ENCODE data around the gene DGKD.
"Not testable (repeated sequence)": the region's sequence is repeated elsewhere in the genome, so short reads cannot be mapped to it uniquely, and the experiment has no call there.

DGKD gene

GRCh38 chr2:233373316-233373715, 19.0 kb downstream of the DGKD start:
- H3K79me2 ChIP-seq (ENCODE audit: control insufficient read depth, insufficient read depth, low read length, unreplicated experiment) = no peaks in the 10 kb centered on the region
- no peak overlapping the region for H3K27ac ChIP-seq (ENCODE audit: low read depth, low read length)
- H3K4me1 ChIP-seq (ENCODE audit: control insufficient read depth, insufficient read depth, low read length, unreplicated experiment) = no peaks in the 10 kb centered on the region
- no peaks in the 10 kb centered on the region for H3K27me3 ChIP-seq (ENCODE audit: insufficient read depth, low read length)
- H2AFZ ChIP-seq (ENCODE audit: low read length, unreplicated experiment) = no peak overlapping the region
- H3K36me3 ChIP-seq (ENCODE audit: insufficient read depth, low read length) = no peaks in the 10 kb centered on the region
- H3K4me3 ChIP-seq (ENCODE audit: low read depth, low read length) = no peak overlapping the region

- not testable (repeated sequence) for H2AFZ ChIP-seq (ENCODE audit: low read length, unreplicated experiment); H3K4me1 ChIP-seq (ENCODE audit: control insufficient read depth, insufficient read depth, low read length, unreplicated experiment); H3K36me3 ChIP-seq (ENCODE audit: insufficient read depth, low read length); H3K4me3 ChIP-seq (ENCODE audit: low read depth, low read length); H3K79me2 ChIP-seq (ENCODE audit: control insufficient read depth, insufficient read depth, low read length, unreplicated experiment); H3K27me3 ChIP-seq (ENCODE audit: insufficient read depth, low read length); H3K27ac ChIP-seq (ENCODE audit: low read depth, low read length)
These were observed 20.5 kb downstream of the DGKD start for GRCh38 chr2:233374776-233375175.

- Histone ChIP-seq H2AFZ (ENCODE audit: low read length, unreplicated experiment) (no peak overlapping the region), H3K4me3 (ENCODE audit: low read depth, low read length) (no peak overlapping the region), H3K27ac (ENCODE audit: low read depth, low read length) (no peak overlapping the region), H3K4me1 (ENCODE audit: control insufficient read depth, insufficient read depth, low read length, unreplicated experiment) (no peaks in the 10 kb centered on the region), H3K36me3 (ENCODE audit: insufficient read depth, low read length) (no peaks in the 10 kb centered on the region), H3K79me2 (ENCODE audit: control insufficient read depth, insufficient read depth, low read length, unreplicated experiment) (no peaks in the 10 kb centered on the region), H3K27me3 (ENCODE audit: insufficient read depth, low read length) (no peaks in the 10 kb centered on the region)
These were observed 21.4 kb downstream of the DGKD start for GRCh38 chr2:233375490-233376314.

GRCh38 chr2:233379034-233379433, 24.7 kb downstream of the DGKD start:
- no peaks in the 10 kb centered on the region for H3K4me1 ChIP-seq (ENCODE audit: control insufficient read depth, insufficient read depth, low read length, unreplicated experiment)
- H3K79me2 ChIP-seq (ENCODE audit: control insufficient read depth, insufficient read depth, low read length, unreplicated experiment) = no peaks in the 10 kb centered on the region
- no peaks in the 10 kb centered on the region for H3K36me3 ChIP-seq (ENCODE audit: insufficient read depth, low read length)
- no peak overlapping the region for H3K27ac ChIP-seq (ENCODE audit: low read depth, low read length)
- H3K27me3 ChIP-seq (ENCODE audit: insufficient read depth, low read length) = no peaks in the 10 kb centered on the region
- H3K4me3 ChIP-seq (ENCODE audit: low read depth, low read length) = no peak overlapping the region
- no peak overlapping the region for H2AFZ ChIP-seq (ENCODE audit: low read length, unreplicated experiment)

- H3K36me3 ChIP-seq (ENCODE audit: insufficient read depth, low read length) = no peaks in the 10 kb centered on the region
- no peak overlapping the region for H2AFZ ChIP-seq (ENCODE audit: low read length, unreplicated experiment)
- no peaks in the 10 kb centered on the region for H3K27me3 ChIP-seq (ENCODE audit: insufficient read depth, low read length)
- H3K4me3 ChIP-seq (ENCODE audit: low read depth, low read length) = no peak overlapping the region
- H3K4me1 ChIP-seq (ENCODE audit: control insufficient read depth, insufficient read depth, low read length, unreplicated experiment) = no peaks in the 10 kb centered on the region
- H3K27ac ChIP-seq (ENCODE audit: low read depth, low read length) = no peak overlapping the region
- H3K79me2 ChIP-seq (ENCODE audit: control insufficient read depth, insufficient read depth, low read length, unreplicated experiment) = no peaks in the 10 kb centered on the region
These were observed 25.1 kb downstream of the DGKD start for GRCh38 chr2:233379441-233379840.

GRCh38 chr2:233380132-233380895, 26.0 kb downstream of the DGKD start:
- H3K79me2 ChIP-seq (ENCODE audit: control insufficient read depth, insufficient read depth, low read length, unreplicated experiment) = no peaks in the 10 kb centered on the region
- H3K4me3 ChIP-seq (ENCODE audit: low read depth, low read length) = no peak overlapping the region
- H3K36me3 ChIP-seq (ENCODE audit: insufficient read depth, low read length) = no peaks in the 10 kb centered on the region
- H3K4me1 ChIP-seq (ENCODE audit: control insufficient read depth, insufficient read depth, low read length, unreplicated experiment) = no peaks in the 10 kb centered on the region
- H2AFZ ChIP-seq (ENCODE audit: low read length, unreplicated experiment) = no peak overlapping the region
- H3K27me3 ChIP-seq (ENCODE audit: insufficient read depth, low read length) = no peaks in the 10 kb centered on the region
- no peak overlapping the region for H3K27ac ChIP-seq (ENCODE audit: low read depth, low read length)

- Histone ChIP-seq H2AFZ (ENCODE audit: low read length, unreplicated experiment) (no peak overlapping the region), H3K4me1 (ENCODE audit: control insufficient read depth, insufficient read depth, low read length, unreplicated experiment) (peaks cover 4% of the 10 kb centered on the region), H3K27me3 (ENCODE audit: insufficient read depth, low read length) (no peaks in the 10 kb centered on the region), H3K36me3 (ENCODE audit: insufficient read depth, low read length) (no peaks in the 10 kb centered on the region), H3K4me3 (ENCODE audit: low read depth, low read length) (no peak overlapping the region), H3K79me2 (ENCODE audit: control insufficient read depth, insufficient read depth, low read length, unreplicated experiment) (no peaks in the 10 kb centered on the region), H3K27ac (ENCODE audit: low read depth, low read length) (no peak overlapping the region)
These were observed 26.8 kb downstream of the DGKD start for GRCh38 chr2:233380995-233381637.

GRCh38 chr2:233381638-233381995, 27.3 kb downstream of the DGKD start:
- Histone ChIP-seq H3K4me3 (ENCODE audit: low read depth, low read length) (no peak overlapping the region), H3K36me3 (ENCODE audit: insufficient read depth, low read length) (no peaks in the 10 kb centered on the region), H3K4me1 (ENCODE audit: control insufficient read depth, insufficient read depth, low read length, unreplicated experiment) (peaks cover 9% of the 10 kb centered on the region), H3K79me2 (ENCODE audit: control insufficient read depth, insufficient read depth, low read length, unreplicated experiment) (peaks cover under 1% of the 10 kb centered on the region), H3K27me3 (ENCODE audit: insufficient read depth, low read length) (no peaks in the 10 kb centered on the region), H3K27ac (ENCODE audit: low read depth, low read length) (no peak overlapping the region), H2AFZ (ENCODE audit: low read length, unreplicated experiment) (no peak overlapping the region)

GRCh38 chr2:233384015-233384414, 29.7 kb downstream of the DGKD start:
- H3K27ac ChIP-seq (ENCODE audit: low read depth, low read length) = no peak overlapping the region
- H3K4me1 ChIP-seq (ENCODE audit: control insufficient read depth, insufficient read depth, low read length, unreplicated experiment) = peaks cover 26% of the 10 kb centered on the region
- no peaks in the 10 kb centered on the region for H3K36me3 ChIP-seq (ENCODE audit: insufficient read depth, low read length)
- H3K27me3 ChIP-seq (ENCODE audit: insufficient read depth, low read length) = no peaks in the 10 kb centered on the region
- no peak overlapping the region for H3K4me3 ChIP-seq (ENCODE audit: low read depth, low read length)
- H3K79me2 ChIP-seq (ENCODE audit: control insufficient read depth, insufficient read depth, low read length, unreplicated experiment) = peaks cover 11% of the 10 kb centered on the region
- no peak overlapping the region for H2AFZ ChIP-seq (ENCODE audit: low read length, unreplicated experiment)

GRCh38 chr2:233384811-233385488, 30.7 kb downstream of the DGKD start:
- Histone ChIP-seq H3K79me2 (ENCODE audit: control insufficient read depth, insufficient read depth, low read length, unreplicated experiment) (peaks cover 15% of the 10 kb centered on the region), H3K4me3 (ENCODE audit: low read depth, low read length) (no peak overlapping the region), H3K36me3 (ENCODE audit: insufficient read depth, low read length) (no peaks in the 10 kb centered on the region), H3K27ac (ENCODE audit: low read depth, low read length) (no peak overlapping the region), H2AFZ (ENCODE audit: low read length, unreplicated experiment) (no peak overlapping the region), H3K27me3 (ENCODE audit: insufficient read depth, low read length) (no peaks in the 10 kb centered on the region), H3K4me1 (ENCODE audit: control insufficient read depth, insufficient read depth, low read length, unreplicated experiment) (peaks cover 26% of the 10 kb centered on the region)

Measured in ACC112 (cell line).